ENCODE data around the gene TUT4. TPM values are rescaled to one million over a fixed set of nuclear protein-coding genes. Genes with fewer than 3 reads are reported as not detected.

TUT4 gene
- total RNA-seq, 1 donor from 2014 or later, result 103 TPM

DNA sequence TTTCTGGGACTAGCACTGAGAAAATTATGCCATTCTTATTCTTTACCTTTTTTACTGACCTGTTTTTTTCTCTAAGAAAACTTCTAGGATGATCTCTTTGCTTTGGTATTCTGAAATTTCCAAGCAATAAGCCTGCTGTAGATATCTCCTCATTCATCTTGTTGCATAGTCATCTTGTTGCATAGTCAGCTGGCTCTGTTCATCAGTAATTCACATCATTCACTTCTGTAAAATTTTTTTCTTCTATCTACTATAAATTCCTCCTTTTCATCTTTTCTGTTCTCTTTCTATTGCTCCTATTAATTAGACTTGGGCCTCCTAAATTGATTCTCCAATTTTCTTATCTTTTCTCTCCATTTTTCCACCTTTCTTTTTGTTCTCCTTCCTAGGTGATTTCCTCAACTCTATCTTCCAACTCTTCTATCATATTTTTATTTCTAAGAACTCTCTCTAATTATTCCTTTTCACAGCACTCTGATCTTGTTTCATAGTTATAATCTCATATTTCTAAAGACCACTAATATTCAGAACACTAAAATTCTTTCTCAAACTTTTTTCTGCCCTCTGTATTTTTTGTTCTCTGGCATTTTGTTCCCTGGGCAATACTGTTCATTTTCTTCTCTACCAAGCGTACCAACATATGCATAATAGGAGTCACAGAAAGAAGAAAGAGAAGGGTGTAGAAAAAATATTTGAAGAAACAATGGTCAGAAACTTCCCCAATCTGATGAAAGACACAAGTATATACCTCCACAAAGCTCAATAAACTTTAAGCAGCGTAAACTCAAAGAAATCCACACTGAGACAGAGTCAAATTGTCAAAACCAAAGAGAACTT lies 17.7 kb downstream of the TUT4 start:
- Histone ChIP-seq H3K36me3 (ENCODE audit: control insufficient read depth in 3 of 3, insufficient read depth in 3 of 3, low read length in 3 of 3) (no peaks in the 10 kb centered on the region), H3K9ac (ENCODE audit: low read depth in 1 of 3, low read length in 3 of 3) (no peak overlapping the region), H3K9me3 (ENCODE audit: control insufficient read depth in 3 of 3, low read length in 3 of 3) (no peaks in the 10 kb centered on the region), H3K4me1 (ENCODE audit: control insufficient read depth in 3 of 3, insufficient read depth in 3 of 3, low read length in 3 of 3) (no peaks in the 10 kb centered on the region), H3K27ac (ENCODE audit: low read depth, low read length) (no peak overlapping the region), H3K4me3 (ENCODE audit: low read length in 3 of 3) (no peak overlapping the region), H3K27me3 (ENCODE audit: control insufficient read depth in 3 of 3, insufficient read depth in 3 of 3, low read length in 3 of 3) (no peaks in the 10 kb centered on the region)

DNA sequence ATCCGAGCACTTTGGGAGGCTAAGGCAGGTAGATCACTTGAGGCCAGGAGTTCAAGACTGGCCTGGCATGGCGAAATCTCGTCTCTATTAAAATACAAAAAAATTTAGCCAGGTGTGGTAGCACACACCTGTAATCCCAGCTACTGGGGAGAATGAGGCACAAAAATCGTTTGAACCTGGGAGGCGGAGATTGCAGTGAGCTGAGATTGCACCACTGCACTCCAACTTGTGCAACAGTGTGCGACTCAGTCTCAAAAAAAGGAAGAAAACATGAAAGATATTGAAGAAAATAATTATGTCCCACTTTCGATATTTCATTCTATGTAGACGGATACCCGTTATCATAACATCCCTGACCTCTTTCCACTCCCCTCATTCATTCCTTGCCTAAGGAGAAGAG lies 19.2 kb downstream of the TUT4 start:
- no peaks in the 10 kb centered on the region for H3K36me3 ChIP-seq (ENCODE audit: control insufficient read depth in 3 of 3, insufficient read depth in 3 of 3, low read length in 3 of 3)
- no peak overlapping the region for H3K27ac ChIP-seq (ENCODE audit: low read depth, low read length)

DNA sequence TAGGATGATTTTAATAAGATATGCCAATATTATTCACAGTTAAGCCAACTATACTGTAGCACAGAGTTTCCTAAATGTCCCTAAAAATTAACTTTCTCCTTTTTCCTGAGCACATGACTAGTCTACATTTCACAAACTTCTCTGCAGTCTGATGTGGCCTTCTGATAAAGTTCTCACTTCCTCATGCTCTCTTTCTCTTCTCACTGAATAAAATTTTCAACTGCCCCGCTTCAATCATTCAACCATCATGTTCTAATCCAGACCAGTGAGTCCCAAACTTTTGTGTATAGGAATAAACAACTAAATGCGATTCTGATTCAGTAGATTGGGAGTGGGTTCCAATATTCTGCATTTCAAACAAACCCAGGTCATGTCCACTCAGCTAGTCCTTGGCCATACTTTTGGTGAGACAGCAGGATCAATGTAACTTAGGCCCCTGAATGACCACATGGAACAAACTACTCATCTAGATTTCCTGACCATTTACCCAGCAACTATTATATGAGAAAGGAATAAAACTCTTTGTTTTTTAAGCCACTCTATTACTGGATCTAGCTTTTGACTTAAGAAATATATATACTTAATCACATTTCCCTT lies 20.1 kb downstream of the TUT4 start:
- H3K9me3 ChIP-seq (ENCODE audit: control insufficient read depth in 3 of 3, low read length in 3 of 3), result no peaks in the 10 kb centered on the region
- H3K9ac ChIP-seq (ENCODE audit: low read depth in 1 of 3, low read length in 3 of 3), result no peak overlapping the region
- no peaks in the 10 kb centered on the region for H3K36me3 ChIP-seq (ENCODE audit: control insufficient read depth in 3 of 3, insufficient read depth in 3 of 3, low read length in 3 of 3)
- no peaks in the 10 kb centered on the region for H3K27me3 ChIP-seq (ENCODE audit: control insufficient read depth in 3 of 3, insufficient read depth in 3 of 3, low read length in 3 of 3)
- H3K27ac ChIP-seq (ENCODE audit: low read depth, low read length), result no peak overlapping the region
- no peaks in the 10 kb centered on the region for H3K4me1 ChIP-seq (ENCODE audit: control insufficient read depth in 3 of 3, insufficient read depth in 3 of 3, low read length in 3 of 3)
- no peak overlapping the region for H3K4me3 ChIP-seq (ENCODE audit: low read length in 3 of 3)

More for the DNA sequence above, 19.2 kb downstream of the TUT4 start:
- Histone ChIP-seq H3K9me3 (ENCODE audit: control insufficient read depth in 3 of 3, low read length in 3 of 3) (no peaks in the 10 kb centered on the region), H3K4me1 (ENCODE audit: control insufficient read depth in 3 of 3, insufficient read depth in 3 of 3, low read length in 3 of 3) (no peaks in the 10 kb centered on the region), H3K4me3 (ENCODE audit: low read length in 3 of 3) (no peak overlapping the region), H3K27me3 (ENCODE audit: control insufficient read depth in 3 of 3, insufficient read depth in 3 of 3, low read length in 3 of 3) (no peaks in the 10 kb centered on the region), H3K9ac (ENCODE audit: low read depth in 1 of 3, low read length in 3 of 3) (no peak overlapping the region)

DNA sequence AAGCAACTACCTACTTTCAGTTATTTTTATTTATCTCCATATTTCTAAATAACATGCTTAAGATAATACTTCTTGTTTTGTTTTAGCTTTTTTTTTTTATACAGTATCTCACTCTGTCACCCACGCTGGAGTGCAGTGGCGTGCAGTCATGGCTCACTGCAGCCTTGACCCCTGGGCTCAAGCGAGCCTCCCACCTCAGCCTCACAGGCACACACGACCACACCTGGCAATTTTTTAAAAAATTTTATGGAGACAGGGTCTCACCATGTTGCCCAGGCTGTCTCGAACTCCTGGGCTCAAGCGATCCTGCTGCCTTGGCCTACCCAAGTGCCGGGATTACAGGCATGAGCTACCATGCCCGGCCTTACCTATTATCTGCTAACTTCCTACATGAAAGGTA lies 20.6 kb downstream of the TUT4 start:
- Histone ChIP-seq H3K9me3 (ENCODE audit: control insufficient read depth in 3 of 3, low read length in 3 of 3) (no peaks in the 10 kb centered on the region), H3K4me3 (ENCODE audit: low read length in 3 of 3) (no peak overlapping the region), H3K27ac (ENCODE audit: low read depth, low read length) (no peak overlapping the region), H3K9ac (ENCODE audit: low read depth in 1 of 3, low read length in 3 of 3) (no peak overlapping the region), H3K36me3 (ENCODE audit: control insufficient read depth in 3 of 3, insufficient read depth in 3 of 3, low read length in 3 of 3) (peaks cover 0 to 2% (median 0%) of the 10 kb centered on the region in 3 donors), H3K4me1 (ENCODE audit: control insufficient read depth in 3 of 3, insufficient read depth in 3 of 3, low read length in 3 of 3) (no peaks in the 10 kb centered on the region), H3K27me3 (ENCODE audit: control insufficient read depth in 3 of 3, insufficient read depth in 3 of 3, low read length in 3 of 3) (no peaks in the 10 kb centered on the region)

DNA sequence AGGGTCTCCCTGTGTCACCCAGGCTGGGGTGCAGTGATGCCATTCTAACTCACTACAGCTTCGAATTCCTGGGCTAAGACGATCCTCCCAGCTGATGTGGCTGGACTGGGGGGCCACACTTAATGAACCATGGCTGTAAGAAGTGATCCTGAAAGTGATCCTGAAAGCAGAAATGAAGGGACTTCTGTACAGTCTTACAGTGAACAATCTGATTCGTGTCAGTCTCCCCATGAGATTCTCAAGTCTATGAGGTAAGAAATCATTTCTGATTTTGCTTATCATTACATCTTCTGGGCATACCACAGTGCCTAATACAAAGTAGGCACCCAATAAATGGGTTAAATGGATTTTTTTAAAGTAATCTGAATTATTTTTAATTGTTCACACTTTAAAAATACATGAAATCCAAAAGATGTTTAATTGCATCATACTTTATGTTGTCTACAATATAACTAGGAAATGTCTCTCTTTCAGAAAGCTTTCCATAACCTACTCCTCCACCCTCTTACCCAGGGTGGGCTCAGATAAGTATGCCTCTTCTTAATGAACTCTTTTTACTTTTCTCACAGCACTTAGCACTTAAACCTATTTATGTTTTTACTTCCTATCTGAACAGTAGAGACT lies 21.5 kb downstream of the TUT4 start:
- no peaks in the 10 kb centered on the region for H3K4me1 ChIP-seq (ENCODE audit: control insufficient read depth in 3 of 3, insufficient read depth in 3 of 3, low read length in 3 of 3)
- no peak overlapping the region for H3K9ac ChIP-seq (ENCODE audit: low read depth in 1 of 3, low read length in 3 of 3)
- no peaks in the 10 kb centered on the region for H3K9me3 ChIP-seq (ENCODE audit: control insufficient read depth in 3 of 3, low read length in 3 of 3)

DNA sequence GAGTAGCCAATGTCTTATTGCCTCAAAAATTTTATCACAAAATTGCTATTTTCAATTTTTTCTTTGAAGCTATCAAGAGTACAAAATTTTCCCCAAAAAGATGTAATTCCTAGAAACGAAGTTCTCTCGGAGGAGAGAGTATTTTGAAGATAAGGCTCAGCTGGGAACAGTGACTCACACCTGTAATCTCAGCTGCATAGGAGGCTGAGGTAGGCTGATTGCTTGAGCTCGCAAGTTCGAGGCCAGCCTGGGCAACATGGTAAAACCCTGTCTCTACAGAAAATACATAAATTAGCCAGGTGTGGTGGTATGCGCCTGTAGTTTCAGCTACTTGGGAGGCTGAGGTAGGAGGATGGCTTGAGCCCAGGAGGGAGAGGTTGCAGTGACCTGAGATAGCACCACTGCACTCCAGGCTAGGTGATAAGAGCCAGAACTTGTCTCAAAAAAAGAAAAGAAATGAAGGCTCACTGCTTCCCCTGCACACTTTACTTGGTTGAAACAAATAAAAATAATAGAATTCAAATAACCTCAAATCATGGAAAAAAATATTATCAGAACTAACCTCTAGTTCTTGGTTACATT lies 22.2 kb downstream of the TUT4 start:
- no peak overlapping the region for H3K27ac ChIP-seq (ENCODE audit: low read depth, low read length)
- H3K27me3 ChIP-seq (ENCODE audit: control insufficient read depth in 3 of 3, insufficient read depth in 3 of 3, low read length in 3 of 3), result no peaks in the 10 kb centered on the region
- H3K4me1 ChIP-seq (ENCODE audit: control insufficient read depth in 3 of 3, insufficient read depth in 3 of 3, low read length in 3 of 3), result no peaks in the 10 kb centered on the region
- no peak overlapping the region for H3K4me3 ChIP-seq (ENCODE audit: low read length in 3 of 3)
- H3K9ac ChIP-seq (ENCODE audit: low read depth in 1 of 3, low read length in 3 of 3), result no peak overlapping the region
- peaks cover 1 to 4% (median 3%) of the 10 kb centered on the region in 3 donors for H3K36me3 ChIP-seq (ENCODE audit: control insufficient read depth in 3 of 3, insufficient read depth in 3 of 3, low read length in 3 of 3)
- H3K9me3 ChIP-seq (ENCODE audit: control insufficient read depth in 3 of 3, low read length in 3 of 3), result no peaks in the 10 kb centered on the region

More for the DNA sequence above, 21.5 kb downstream of the TUT4 start:
- no peaks in the 10 kb centered on the region for H3K27me3 ChIP-seq (ENCODE audit: control insufficient read depth in 3 of 3, insufficient read depth in 3 of 3, low read length in 3 of 3)
- no peak overlapping the region for H3K27ac ChIP-seq (ENCODE audit: low read depth, low read length)
- H3K36me3 ChIP-seq (ENCODE audit: control insufficient read depth in 3 of 3, insufficient read depth in 3 of 3, low read length in 3 of 3), result peaks cover 0 to 4% (median 0%) of the 10 kb centered on the region in 3 donors
- no peak overlapping the region for H3K4me3 ChIP-seq (ENCODE audit: low read length in 3 of 3)

DNA sequence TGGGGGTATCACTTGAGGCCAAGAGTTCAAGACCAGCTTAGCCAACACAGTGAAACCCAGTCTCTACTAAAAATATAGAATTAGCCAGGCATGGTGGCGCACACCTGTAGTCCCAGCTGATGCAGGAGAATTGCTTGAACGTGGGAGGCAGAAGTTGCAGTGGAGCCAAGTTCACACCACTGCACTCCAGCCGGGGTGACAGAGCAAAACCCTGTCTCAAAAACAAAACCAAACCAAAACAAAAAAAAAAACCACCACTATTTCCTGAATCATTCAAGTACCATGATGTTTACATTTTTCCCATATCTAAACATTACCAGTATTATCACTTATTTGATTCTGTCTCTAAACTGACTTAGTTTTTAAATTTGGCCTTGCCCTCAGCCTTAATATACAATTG lies 29.5 kb downstream of the TUT4 start:
- no peak overlapping the region for H3K9ac ChIP-seq (ENCODE audit: low read depth in 1 of 3, low read length in 3 of 3)
- no peak overlapping the region for H3K27ac ChIP-seq (ENCODE audit: low read depth, low read length)
- no peak overlapping the region for H3K4me3 ChIP-seq (ENCODE audit: low read length in 3 of 3)
- peaks cover 4 to 13% (median 6%) of the 10 kb centered on the region in 3 donors for H3K36me3 ChIP-seq (ENCODE audit: control insufficient read depth in 3 of 3, insufficient read depth in 3 of 3, low read length in 3 of 3)
- no peaks in the 10 kb centered on the region for H3K9me3 ChIP-seq (ENCODE audit: control insufficient read depth in 3 of 3, low read length in 3 of 3)
- H3K4me1 ChIP-seq (ENCODE audit: control insufficient read depth in 3 of 3, insufficient read depth in 3 of 3, low read length in 3 of 3), result no peaks in the 10 kb centered on the region
- H3K27me3 ChIP-seq (ENCODE audit: control insufficient read depth in 3 of 3, insufficient read depth in 3 of 3, low read length in 3 of 3), result no peaks in the 10 kb centered on the region

DNA sequence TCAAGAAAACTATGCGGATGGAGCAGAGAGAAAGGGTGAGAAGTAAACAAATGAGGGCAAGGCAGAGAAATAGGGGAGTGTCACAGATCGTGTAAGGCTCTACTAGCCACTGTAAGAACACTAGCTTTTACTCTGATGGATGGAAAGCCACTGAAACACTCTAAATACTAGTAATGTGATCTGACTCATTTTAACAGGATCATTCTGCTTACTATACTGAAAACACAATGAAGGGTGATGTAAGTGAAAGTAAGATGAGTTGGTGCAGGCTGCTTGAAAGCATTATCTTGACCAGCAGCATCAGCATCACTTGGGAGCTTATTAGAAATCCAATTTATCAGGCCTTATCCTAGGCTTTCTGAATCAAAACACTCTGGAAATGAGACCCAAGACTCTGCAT lies 32.7 kb downstream of the TUT4 start:
- H3K4me3 ChIP-seq (ENCODE audit: low read length in 3 of 3), result no peak overlapping the region
- peaks cover 0 to 10% (median 2%) of the 10 kb centered on the region in 3 donors for H3K36me3 ChIP-seq (ENCODE audit: control insufficient read depth in 3 of 3, insufficient read depth in 3 of 3, low read length in 3 of 3)
- H3K9ac ChIP-seq (ENCODE audit: low read depth in 1 of 3, low read length in 3 of 3), result no peak overlapping the region
- H3K4me1 ChIP-seq (ENCODE audit: control insufficient read depth in 3 of 3, insufficient read depth in 3 of 3, low read length in 3 of 3), result peaks cover 0 to 4% (median 3%) of the 10 kb centered on the region in 3 donors
- no peaks in the 10 kb centered on the region for H3K27me3 ChIP-seq (ENCODE audit: control insufficient read depth in 3 of 3, insufficient read depth in 3 of 3, low read length in 3 of 3)
- no peaks in the 10 kb centered on the region for H3K9me3 ChIP-seq (ENCODE audit: control insufficient read depth in 3 of 3, low read length in 3 of 3)
- H3K27ac ChIP-seq (ENCODE audit: low read depth, low read length), result no peak overlapping the region

DNA sequence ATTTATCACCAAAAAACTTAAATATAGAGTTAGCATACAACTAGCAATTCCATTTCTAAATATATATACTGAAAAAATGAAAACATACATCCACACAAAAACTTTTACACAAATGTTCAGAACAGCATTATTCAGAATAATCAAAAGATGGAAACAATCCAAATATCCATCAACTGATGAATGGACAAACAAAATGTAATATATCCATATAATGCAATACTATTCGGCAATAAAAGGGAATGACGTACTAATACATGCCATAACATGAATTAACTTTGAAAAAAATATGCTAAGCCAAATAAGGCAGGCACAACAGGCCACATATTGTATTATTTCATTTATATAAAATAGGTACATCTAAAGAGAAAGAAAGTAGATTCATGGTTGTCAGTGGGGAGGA lies 33.9 kb downstream of the TUT4 start:
- Histone ChIP-seq H3K27ac (ENCODE audit: low read depth, low read length) (no peak overlapping the region), H3K9ac (ENCODE audit: low read depth in 1 of 3, low read length in 3 of 3) (no peak overlapping the region), H3K9me3 (ENCODE audit: control insufficient read depth in 3 of 3, low read length in 3 of 3) (no peaks in the 10 kb centered on the region), H3K4me3 (ENCODE audit: low read length in 3 of 3) (no peak overlapping the region), H3K4me1 (ENCODE audit: control insufficient read depth in 3 of 3, insufficient read depth in 3 of 3, low read length in 3 of 3) (peaks cover 0 to 4% (median 3%) of the 10 kb centered on the region in 3 donors), H3K36me3 (ENCODE audit: control insufficient read depth in 3 of 3, insufficient read depth in 3 of 3, low read length in 3 of 3) (peaks cover 0 to 13% (median 0%) of the 10 kb centered on the region in 3 donors), H3K27me3 (ENCODE audit: control insufficient read depth in 3 of 3, insufficient read depth in 3 of 3, low read length in 3 of 3) (no peaks in the 10 kb centered on the region)
